Umbilical cord (tissue), 2 donors: Measurements from ENCODE around the gene DPYSL4. TPM values are rescaled to one million over a fixed set of nuclear protein-coding genes. Genes with fewer than 3 reads are reported as not detected.

Source experiments
- DNase-seq: peaks from one replicate; pipeline ENCODE4 v3.0.0-alpha.2; 2015; ENCODE audit warnings: low spot score
- total RNA-seq: library from RNA; depleted of rRNA; stranded (reverse); fragments of >200 nt; gene quantifications from one replicate; pipeline ENCODE4 v1.2.3, GENCODE V29; 2014; ENCODE audit warnings: low replicate concordance; ENCODE audit not compliant: insufficient read depth

The DPYSL4 gene
- total RNA-seq, 1 donor from 2014 or later: 1.2 TPM

DNA sequence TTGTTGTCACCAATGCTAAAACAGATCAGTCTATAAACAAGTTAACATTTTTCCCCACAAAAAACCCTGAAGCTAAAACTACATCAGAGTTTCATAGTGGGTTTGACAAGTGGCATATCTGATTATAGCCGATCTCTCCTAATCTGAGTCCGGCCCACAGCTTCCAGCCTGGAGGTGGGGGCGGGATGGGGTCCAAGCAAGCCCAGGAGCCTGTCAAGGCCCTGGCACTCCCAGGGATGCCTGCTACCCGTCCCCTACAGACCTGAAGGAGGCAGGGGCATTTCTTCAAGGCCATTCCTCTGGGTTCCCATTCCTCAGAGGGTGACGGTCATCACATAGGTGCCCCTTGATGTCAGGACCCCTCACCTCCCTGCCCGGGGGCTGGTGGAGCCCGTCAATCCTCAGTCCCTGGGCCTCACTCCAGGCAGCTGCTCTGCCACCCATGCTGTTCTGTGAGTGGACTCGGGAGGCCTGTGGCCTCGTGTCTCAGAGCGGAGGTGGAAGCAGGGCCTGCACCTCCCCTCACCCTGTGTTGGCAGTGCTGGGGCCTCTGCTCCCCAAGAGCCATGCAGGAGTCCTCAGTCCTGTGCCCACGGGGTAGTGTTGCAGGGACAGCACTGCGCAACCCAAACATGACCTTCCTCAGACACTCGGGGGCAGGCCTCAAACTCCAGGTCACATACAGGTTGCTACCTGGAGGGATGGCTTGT is 8.8 kb downstream of the DPYSL4 start:
- no peak for DNase-seq

DNA sequence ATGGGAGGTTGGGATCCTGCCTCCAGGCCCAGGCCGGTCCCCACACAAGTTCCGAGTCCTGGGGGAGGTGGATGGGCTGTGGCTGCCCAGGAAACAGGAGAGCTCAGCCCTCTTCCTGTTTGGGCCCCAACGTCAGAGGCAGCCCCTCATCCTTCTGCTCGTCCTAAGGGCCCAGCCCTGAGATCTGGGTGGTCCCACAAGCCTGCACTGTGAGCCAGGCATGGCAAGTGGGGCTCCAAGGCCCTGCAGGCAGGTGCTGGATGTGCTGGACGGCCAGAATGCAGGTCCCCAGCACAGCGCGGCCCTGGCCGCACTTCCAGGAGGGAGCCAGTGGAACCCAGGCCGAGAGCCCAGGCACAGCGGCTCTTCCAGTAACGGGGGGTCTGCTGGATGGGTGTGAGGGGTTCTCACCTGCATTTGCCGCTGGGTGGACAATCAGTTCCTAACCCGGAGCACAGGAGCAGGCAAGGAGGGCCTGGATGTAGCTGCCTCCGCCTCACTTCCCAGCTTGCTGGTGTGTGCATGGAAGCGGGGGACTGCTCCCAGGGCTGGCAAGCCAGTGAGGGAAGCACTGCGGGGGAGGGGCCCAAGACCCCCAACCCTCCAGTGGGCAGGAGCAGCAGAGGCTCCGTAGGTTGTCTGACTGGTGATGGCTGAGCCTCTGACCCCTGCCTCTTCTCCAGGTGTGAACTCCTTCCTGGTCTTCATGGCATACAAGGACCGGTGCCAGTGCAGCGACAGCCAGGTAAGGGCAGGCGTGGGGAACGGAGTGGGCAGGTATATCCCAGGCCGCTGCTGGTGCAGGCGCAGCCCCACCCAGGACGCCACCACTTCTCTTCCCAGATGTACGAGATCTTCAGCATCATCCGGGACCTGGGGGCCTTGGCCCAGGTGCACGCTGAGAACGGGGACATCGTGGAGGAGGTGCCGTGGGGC is 9.7 kb downstream of the DPYSL4 start:
- DNase-seq: no peak

DNA sequence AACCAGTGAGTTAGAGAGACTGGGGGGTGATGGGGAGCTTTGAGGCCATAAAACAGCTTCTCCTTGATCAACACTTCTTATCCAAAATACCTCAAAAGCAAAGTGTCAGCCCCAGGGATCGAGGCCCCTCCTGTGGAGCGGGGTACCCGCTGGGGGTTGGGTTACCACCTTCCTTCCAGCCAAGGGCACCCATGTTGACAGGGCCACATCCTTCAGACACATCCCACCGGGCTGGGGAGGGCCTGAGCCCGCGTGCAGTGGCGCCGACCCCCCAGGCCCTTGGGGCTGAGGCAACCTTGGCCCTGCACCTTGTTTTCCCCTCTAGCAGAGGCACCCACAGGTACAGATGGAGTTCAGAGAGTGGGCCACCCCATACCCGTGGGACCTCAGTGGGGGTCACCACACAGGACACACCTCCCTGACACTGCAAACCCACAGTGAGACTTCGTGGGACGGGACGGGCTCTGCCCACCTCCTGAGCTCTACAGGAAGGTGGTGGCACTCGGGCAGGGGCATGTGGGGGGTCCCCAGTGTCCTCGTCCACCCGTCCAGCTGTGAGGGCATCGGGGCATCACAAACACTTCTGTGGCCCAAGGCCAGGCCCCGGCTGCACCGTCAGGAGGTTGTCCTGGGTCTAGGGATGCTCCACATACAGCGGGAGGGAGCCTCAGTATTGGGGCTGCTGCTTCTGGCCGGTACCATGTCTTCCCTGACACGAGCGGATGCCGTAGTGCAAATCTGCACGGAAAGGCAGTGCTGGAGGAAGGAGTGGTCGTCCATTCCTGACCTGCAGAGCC is 10.7 kb downstream of the DPYSL4 start:
- no peak for DNase-seq

DNA sequence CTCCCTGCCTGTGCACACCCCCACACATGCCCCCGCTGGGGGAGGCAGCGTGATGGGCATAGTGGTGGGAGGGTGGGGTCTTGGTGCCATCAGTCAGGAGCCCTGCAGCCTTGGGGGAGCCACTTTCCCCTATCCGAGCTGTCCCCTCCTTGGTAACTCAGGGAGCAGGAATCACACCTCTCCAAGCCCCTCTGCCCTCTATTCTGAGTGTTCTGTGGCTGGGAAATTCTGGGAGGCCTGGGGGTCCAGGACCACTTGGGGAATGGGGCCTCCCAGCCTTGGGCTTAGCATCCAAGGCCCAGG is 11.3 kb downstream of the DPYSL4 start:
- no peak for DNase-seq

DNA sequence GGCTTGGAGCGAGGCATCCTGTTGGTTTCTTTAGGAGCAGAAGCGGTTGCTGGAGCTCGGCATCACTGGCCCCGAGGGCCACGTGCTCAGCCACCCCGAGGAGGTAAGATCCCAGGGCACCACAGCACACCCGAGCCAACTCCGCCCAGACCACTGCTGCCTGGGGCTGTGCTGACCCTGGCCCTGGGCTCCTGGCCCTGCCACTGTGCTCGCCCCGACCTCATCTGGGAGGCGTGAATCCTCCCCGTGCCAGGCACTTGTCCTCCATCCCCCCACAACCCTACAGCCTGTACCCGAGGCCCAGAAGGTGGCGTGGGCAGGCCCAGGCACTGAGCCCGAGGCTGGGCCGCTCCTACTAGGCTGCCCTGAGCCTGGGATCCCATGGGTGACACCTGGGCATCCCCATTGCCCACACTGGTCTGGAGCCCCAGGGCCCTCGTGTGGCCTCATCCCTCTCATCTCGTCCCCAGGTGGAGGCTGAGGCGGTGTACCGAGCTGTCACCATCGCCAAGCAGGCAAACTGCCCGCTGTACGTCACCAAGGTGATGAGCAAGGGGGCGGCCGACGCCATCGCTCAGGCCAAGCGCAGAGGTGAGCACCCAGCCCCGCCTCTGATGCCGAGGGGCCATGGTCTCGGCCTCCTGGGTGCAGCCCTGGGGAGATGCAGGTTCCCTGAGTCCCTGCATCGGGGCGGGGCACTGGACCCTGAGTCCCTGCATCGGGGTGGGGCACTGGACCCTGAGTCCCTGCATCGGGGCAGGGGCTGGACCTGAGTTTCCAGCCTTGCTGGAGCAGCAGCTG is 11.8 kb downstream of the DPYSL4 start:
- no peak for DNase-seq

DNA sequence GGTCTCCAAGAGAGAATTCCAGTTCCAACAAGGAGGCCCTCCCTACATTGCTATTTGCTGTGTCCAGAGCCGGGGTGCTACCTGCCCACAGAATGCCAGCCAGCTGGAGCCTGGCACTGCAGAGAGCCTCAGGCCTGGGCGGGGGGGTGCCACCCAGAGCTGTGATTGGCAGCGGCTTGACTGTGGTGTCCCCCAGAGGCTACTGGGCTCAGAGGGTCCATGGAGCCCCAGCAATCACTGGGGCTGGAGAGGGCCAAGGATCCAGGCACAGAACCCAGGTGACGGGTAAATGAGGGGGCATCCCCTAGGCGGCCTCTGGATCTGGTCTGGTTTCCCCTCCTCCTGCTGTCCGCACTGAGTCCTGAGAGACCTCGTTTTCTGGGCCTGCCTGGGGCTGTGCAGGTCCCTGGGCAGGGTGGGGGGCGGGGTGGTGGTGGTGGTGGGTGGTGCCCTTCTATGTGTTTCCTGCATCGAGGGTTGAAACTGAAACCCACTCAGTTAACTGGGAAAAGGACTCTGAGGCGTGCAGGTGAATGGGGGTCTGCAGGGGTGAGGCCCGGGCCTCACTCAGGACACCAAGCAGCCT is 12.6 kb downstream of the DPYSL4 start:
- no peak for DNase-seq

DNA sequence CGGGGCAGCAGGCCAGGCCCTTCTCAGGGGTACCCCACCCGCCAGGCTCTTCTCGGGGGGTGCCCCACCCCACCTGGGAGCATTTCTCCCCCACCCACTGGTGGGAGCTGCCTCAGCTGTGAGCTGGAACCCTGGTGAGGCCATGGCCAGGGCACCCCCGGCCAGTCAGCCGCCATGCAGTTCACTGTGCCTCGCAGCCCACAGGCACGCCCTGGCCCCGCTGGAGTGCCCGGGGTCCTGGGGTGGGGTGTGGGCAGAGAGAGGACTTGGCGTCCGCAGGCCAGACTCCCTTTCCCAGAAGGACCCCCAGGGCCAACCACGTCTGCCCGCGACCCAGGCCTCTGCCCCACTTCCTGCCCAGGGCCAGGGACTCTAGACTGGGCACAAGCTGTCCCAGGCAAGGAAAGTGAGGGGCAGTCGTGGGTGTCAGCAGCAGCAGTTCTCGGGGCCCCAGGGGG is 13.1 kb downstream of the DPYSL4 start:
- DNase-seq: no peak

DNA sequence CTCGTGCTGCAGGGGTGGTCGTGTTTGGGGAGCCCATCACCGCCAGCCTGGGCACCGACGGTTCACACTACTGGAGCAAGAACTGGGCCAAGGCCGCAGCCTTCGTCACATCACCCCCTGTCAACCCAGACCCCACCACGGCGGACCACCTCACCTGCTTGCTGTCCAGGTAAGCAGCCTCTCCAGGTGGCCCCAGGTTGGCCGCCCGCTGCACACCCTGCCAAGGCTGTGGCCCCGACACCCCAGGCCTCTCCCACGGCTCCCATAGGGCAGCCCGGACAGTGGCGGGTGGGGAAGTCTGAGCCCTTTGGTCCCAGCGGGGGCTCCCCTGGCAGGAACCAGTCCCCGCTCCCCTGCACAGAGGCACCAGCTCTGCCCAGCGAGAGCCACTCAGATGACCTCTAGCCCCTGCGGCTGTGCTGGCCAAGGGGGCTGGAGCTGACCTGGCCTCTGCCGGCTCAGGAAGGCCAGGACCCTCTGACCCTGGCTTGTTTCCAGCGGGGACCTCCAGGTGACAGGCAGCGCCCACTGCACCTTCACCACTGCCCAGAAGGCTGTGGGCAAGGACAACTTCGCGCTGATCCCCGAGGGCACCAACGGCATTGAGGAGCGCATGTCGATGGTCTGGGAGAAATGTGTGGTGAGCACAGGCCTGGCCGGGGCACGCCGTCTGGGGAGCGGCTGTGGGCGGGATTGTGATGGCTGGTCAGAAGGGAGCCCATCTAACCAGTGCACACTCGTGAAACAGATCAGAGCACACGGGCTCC is 13.8 kb downstream of the DPYSL4 start:
- DNase-seq: no peak

DNA sequence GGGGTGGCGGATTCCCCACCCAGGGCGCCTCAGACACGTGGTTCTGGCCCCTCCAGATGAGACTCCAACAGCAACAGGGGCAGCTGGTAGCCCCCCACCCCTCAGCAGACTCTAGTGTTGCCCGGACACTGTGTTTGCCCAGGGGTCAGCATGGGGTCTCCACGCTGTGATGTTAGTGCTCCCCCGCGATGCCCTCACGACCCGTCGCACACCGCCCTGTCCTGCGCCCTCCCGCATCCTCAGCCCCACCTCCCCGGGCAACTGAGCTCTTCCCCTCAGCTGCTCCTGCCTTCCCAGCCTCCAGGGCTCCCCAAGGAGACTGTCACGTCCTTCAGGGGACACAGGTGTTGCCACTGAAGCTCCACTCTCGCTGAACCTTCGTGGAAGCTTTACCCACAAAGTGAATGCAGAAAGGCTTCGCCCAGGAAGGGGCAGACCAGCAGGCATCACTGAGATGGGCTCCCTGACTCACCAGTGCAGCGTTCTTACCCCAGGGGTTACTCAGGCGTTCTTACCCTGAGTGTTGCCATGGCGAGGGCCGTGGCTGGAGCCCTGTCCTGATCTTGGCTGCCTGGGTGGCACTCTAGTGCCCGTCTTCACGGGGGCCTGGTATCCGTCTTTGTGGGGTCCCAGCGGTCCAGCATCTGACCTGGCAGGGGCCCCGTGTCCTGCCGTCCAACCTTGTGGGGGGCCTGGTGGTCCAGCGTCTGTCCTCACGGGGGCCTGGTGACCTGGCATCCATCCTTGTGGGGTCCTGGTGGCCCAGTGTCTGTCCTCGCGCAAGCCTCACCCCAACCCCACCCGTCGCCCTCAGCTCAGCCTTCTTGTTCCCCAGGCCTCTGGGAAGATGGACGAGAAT is 14.6 kb downstream of the DPYSL4 start:
- no peak for DNase-seq

DNA sequence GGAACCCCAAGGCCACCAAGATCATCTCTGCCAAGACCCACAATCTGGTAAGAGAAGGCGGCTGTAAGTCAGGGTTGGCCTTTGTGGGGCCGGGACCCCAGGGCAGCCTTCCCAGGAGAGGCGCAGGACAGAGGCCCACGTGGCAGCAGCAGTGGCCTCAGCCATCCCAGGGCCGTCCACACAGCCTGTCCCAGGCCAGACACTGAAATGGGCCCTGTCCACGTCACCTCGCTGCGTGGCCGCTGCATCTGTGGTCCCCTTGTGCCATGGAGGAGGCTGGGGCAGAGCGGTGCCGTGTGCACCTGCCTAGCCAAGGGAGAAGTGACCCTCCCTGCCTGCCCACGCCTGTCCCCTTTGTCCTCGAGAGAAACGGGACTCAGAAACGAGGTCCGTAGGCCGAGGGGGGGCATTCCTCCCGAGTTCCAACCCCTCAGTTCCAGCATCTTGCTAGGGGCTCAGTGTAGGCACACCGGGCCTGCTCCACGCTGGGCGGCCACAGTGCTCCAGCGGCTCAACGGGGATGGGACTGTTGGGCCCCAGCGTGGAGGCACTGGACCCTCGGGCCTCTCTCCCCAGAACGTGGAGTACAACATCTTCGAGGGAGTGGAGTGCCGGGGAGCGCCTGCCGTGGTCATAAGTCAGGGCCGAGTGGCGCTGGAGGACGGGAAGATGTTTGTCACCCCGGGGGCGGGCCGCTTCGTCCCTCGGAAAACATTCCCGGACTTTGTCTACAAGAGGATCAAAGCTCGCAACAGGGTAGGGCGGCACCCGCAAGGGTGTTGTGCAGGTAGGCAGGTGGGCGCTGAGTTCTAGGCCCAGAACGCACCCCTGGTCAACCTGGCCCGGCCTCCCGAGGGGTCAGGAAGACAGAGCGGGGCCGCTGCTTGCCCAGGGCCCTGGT is 15.6 kb downstream of the DPYSL4 start:
- no peak for DNase-seq

DNA sequence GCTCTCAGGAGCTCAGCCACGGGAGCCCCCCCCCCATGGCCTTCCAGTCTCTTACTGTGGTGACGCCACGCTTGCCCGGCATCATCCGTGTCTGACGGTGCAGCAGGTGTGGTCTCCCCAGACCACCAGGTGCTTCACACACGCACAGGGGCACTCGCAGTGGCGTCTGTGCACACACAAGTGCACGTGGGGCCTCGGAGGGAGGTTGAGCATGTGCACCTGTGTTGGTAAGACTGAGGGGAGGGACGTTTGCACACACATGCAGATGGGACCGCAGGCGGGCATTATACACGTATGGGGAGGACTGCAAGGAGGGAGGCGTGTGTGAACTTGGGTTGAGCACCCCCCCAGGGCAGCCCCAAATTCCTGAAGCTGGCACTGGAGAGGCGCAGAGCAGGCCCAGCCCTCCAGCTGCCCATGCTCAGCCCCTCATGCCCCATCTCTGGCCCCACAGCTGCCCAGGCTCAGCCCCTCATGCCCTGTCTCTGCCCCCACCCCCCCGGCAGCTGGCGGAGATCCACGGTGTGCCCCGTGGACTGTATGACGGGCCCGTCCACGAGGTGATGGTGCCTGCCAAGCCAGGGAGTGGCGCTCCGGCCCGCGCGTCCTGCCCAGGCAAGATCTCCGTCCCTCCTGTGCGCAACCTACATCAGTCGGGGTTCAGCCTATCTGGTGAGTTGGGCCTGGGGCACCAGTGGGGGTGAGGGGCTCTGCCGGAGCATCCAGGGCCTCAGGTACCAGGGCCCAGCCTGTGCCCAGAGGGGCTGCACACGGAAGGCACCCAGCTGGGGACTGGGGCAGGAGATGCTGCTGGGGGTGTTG is 16.7 kb downstream of the DPYSL4 start:
- no peak for DNase-seq

DNA sequence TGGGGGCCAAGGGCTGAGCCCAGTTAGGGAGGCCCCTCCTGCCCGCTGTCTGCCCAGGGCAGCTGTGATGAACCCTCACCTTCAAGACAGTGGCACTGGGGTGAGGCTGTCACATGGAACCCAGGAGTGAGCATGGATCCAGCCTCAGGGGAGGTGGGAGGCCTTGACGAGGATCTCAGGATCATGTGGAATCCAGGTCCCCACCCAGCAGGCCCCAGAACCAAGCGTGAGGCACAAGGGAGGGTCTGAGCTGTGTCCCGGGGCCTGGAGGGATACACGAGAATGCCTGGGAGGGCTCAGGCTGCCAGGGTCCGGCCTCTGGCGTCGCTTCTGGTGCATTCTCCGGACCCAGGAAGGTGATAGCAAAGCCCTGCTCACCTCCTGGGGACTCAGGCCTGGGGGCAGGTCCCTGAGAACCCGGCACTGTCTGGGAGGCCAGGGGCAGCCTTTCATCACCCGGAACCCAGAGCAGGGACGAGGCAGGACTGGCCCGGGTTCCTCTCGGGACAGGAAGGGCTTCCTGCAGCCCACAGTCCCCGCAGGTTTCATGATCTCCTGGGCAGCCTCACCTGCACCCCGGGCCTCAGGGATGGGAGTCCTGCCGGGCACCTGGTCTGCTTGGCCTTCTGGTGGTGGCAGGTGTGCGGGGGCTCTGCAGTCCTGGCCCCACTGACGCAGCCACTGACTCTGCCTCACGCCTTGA is 17.5 kb downstream of the DPYSL4 start:
- DNase-seq: no peak

DNA sequence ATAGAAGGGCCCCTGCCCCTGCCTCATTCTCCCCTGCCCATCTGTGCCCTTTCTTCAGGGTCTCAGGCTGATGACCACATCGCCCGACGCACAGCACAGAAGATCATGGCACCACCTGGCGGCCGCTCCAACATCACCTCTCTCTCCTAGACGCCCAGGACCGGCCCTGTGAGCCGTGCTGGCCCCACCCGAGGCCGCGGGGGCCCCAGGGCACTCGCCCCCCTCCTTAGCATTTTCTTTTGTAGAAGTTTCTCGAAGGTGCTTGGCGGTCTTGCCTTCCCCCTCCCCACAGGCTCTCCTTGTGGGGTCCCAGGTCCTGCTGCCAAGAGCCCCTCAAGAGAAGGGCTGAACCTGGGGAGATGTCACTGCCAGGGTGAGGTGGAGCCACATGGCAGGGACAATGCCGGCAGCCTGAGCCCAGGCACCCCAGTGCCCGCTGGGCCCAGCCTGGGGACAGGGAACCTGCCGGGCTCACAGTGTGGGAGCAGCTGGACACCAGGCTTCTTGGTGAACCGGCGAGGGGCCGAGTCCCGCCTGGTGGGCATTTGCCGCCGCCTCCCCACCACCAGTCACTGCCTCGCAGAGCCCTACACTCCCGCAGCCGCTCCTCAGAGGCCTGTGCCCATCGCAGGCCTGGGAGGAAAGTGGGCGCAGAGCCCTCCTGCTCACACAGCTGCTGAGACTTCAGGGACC is 18.2 kb downstream of the DPYSL4 start:
- DNase-seq: no peak

DNA sequence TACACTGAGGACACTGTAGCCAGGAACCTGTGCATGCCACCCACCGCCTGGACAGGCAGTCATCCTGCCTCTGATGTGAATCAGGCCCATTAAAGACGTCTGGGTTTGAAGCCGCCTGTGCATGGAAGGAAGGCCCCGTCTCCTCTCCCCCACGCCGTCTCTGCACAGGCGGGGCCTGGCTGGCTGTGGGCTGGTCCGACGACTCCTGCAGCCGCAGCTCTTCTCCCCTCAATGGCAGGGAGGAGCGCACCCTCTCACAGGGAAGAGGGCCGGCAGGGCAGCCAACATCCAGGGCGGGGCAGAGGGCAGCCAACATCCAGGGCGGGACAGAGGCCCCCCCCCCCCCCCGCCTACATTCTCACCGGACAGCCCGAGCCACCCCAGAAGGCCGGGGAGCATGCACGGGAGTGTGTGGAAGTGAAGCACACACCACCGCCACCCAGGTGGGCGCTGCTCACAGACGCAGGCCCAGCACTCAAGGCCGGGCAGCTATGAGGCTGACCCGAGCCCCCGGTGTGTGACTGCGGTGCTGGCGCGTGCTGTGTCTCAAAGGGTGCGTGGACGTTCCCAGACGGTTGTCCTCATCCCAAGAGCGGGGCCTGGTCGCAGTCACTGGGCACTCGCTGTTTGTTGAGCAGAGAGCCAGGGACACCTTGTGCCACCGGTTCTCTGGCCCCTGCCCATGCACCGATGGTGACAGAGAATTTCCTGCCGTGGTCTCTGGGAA is 19.1 kb downstream of the DPYSL4 start:
- DNase-seq: no peak

DNA sequence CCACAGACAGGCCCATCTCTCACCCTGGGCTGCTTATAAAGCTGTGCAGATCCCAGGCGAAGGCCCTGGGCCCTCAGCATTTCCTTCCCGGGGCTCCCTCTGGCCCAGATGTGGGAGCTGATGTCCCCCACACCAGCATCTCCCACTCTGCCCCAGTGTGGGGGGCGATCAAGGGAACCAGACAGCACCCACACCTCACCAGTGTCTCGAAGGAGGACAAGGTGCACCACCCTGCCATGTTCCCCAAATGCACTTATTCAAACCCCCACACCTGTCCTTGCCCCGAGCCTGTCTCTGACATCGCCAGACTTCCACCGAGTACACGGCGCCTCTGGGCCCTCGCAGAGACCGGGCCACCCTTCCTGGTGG is 19.6 kb downstream of the DPYSL4 start:
- DNase-seq: no peak
